HCEC 1CT (cell line): Measurements from ENCODE around the gene SLC4A1.
A peak's percentile ranks its signal among the peaks of the same experiment; 100 is the strongest.

Source experiments
- DNase-seq: peaks from one replicate; pipeline ENCODE4 v3.0.0-alpha.2; 2017

The SLC4A1 gene

DNA sequence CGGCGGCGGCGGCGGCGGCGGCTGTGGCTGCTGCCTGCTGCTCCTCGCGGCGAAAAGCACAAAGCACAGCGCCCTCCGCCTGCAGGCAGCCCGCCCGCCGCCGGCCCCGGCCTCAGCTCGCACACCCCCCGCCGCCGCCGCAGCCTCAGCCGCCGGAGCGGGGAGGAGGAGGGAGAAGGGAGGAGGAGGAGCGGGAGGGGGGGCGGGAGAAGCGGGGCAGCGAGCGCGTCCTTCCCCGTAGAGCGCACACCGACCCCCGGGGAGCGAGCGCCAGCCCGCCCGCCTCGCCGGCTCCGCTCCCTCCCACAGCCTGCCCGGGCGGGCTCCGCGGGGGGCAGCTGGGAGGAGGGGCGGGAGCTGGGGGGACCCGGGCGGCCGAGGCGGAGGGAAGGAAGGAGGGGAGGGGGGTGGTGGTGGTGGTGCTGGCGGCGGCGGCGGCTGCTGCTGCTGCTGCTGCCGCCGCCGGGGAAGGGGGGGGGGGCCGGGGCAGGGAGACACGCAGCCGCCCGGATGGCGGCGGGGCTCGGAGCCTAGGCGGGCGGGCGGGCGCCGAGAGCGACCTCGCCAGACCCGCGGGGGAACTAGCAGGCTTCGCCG, 48.2 kb downstream of the SLC4A1 start, which contains the start of gene UBTF:
Gene UBTF (minus strand): TSS at position 60 of the 597 bp plus-strand sequence. CDS start 1,446 bp downstream, outside the sequence.
- peak; percentile 67 for DNase-seq

DNA sequence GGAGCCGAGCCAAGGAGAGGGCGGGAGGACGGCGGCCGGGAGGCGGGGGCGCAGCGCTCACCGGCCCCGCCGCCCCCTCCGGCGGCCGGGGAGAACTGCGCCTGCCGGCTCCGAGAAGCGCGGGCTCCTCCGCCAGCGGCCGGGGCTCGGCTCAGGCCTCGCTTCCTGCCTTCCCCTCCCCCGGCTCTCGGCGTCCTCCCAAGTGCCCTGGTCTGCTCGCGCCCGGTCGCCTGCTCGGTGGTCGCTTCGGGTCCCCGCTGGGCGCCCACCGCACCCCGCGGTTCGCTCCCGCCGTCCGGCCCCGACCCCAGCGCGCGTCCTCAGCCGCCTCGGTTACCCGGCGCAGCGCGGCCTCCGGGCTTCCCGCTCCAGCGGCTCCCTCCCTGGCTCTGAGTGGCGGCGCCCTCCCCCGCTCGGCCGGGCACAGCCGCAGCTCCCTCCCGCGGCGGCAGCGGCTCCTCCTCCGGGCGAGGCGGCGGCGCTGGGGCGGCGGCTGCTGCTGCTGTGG, 48.8 kb downstream of the SLC4A1 start:
- peak; percentile 78 for DNase-seq

DNA sequence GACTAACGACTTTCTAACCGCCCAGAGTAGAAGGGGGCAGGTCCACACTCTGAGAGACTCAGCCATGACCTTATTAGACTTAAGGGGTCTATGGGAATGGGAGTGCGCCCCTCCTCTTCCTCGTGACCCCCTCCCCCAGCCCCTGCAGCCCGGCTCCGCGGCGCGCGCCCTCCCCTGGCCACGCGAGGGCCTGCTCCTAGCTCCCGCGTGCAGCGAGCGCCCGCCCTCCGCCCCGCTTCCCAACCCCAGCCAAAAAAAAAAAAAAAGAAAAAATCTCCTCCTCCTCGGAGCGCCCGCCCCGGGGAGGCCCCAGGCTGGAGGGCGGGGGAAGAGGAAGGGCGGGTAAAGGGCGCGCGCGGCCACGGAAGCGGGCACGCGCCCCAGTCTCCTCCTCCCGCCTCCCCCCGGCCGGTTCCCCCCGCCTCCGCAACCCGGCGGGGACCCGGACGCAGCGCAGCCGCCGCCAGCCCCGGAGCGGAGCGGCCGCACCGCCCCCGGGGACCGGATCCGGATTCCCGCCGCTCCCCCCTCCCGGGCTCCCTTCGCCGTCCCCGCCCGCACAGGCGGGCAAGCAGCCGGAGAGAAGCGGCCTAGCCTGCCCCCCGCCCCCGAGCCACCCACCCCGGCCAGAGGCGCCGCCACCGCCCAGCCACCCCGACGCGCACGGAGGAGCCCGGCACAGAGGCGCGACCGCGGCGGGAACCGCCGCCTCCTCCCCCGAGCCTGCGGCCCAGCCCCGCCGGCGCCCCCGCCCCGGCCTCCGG, 49.4 kb downstream of the SLC4A1 start:
- peak; percentile 88 for DNase-seq

DNA sequence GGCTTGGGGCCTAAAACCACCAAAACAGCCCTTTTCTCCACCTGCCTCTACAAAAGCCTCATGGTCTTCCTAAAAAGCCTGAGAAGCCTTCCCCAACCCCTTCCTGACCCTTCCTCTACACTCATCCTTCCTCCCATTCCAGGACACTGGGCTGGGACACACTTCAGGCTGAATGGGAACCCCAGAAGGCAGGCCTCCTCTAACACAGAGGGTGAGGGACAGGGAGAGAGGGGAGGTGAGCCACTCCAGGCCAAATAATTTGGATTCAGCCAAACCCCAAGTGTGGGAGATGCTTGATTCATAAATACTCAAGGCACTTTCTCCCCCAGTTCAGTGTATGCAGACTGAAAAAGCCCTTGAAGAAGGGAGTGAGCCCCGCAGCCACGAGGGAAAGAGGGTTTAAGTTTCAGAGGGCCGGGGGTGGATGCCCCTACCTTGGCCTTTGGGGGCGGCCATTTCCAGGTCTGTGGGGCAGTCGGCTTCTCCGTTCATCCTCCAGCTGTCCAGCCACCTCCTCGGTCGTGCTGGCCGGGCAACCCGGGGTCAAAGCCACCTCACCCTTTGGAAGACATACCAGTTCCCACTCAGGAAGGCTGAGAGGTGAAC, 50.1 kb downstream of the SLC4A1 start:
- no peak for DNase-seq

DNA sequence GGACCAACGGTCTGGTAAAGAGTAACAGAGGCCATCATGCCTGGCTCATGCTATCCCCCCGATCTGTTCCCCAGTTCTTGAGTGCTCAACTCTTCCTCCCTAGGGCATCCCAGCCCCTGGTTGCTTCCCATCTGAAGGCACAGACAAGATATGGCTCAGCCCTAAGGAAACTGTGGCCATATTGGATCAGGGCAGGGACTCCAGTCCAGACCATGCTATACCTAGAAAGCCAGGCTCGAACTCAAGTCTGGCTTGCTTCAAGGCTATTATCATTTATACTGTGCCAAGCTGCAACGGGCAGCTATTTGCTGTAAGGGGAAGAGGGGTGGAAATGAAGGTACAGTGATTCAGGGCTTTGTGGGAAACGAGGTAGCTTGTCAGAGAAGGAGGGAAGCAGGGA, 51.2 kb downstream of the SLC4A1 start:
- DNase-seq = no peak

DNA sequence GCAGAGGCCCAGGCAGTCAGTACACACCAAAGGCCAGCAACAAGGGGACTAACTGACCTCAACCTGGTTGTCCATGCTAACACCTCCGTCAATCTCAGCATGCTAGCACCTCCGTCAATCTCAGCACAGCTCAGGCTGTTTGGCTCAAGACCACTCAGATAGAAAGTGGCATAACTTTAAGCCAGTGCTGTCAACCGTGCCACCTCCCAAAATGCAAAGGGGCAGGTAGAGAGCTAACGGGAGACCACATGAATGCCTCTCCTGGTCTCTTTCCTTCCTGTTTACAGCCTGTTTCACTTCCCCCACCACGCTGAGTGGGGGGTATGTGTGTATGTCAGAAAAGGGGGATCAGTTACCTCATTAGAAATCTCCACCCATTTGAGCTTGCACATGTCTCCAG, 51.8 kb downstream of the SLC4A1 start:
- DNase-seq = no peak

DNA sequence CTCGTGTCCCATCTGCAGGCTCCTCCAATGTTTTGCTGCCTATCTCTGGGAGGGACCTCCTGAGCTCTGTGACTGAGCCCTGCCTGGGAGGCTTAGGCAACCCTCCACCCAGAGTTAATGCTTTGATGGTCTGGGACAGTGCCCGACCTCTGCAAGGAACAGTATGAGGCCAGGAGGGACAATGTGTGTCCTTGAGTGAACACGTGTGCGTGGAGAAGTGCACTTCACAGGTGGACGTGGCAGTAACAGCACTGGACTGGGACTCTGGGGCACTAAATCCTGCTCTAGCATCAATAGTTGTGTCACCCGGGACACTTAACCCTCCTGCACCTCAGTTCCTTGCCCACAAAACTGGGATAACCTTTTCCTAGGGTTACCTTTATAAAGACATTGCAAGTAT, 53.0 kb downstream of the SLC4A1 start:
- DNase-seq = no peak

DNA sequence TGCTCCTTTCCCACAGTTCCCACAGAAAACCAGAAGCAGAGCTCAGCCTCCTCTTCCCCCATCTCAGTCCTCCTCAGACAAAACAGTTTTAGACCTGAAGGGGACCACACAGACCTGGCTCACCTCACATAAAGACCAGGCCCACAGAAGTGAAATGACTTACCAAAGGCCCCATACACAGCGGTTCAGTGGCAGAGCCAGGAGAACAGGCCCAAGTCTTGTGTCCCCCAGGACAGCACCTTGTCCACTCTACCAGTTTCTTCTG, 53.8 kb downstream of the SLC4A1 start:
- no peak for DNase-seq

DNA sequence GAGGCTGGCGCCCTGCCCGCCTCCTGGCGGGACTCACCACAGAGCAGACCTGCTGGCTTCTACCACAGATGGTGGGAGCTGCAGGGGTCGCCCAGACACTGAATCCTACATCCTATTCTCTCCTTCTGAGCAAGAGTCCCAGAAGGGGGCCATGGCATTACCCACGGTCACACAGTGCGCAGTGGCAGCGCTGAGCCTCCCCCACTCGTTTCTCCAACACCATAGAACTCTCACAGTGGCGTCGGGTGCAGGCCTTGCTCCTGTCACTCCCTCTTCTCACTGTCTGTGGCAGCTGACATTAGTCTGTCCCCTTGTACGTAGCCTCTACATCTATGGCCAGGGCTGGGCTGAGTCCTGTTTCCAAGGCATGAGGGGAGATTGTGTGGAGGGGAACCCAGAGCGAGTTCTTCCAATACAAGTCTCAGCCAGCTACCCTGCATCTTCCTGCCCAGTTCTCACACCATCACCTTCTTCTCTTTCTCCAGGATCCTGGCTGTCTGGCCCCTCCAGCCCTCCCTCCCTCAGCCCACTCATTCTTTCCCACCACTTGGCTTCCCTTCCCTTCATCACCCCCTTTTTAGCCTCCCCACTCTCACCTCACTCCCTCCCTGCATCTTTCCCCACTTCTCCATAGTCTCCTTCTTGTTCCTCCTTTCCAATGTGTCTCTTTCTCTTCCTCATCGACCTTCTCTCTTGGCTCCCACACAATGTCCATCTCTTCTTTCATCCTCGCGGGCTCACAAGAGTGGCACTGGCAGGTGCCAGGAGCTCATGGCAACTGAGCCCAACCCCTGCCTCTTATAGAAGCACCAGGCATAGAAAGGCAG, 54.3 kb downstream of the SLC4A1 start:
- DNase-seq = no peak

DNA sequence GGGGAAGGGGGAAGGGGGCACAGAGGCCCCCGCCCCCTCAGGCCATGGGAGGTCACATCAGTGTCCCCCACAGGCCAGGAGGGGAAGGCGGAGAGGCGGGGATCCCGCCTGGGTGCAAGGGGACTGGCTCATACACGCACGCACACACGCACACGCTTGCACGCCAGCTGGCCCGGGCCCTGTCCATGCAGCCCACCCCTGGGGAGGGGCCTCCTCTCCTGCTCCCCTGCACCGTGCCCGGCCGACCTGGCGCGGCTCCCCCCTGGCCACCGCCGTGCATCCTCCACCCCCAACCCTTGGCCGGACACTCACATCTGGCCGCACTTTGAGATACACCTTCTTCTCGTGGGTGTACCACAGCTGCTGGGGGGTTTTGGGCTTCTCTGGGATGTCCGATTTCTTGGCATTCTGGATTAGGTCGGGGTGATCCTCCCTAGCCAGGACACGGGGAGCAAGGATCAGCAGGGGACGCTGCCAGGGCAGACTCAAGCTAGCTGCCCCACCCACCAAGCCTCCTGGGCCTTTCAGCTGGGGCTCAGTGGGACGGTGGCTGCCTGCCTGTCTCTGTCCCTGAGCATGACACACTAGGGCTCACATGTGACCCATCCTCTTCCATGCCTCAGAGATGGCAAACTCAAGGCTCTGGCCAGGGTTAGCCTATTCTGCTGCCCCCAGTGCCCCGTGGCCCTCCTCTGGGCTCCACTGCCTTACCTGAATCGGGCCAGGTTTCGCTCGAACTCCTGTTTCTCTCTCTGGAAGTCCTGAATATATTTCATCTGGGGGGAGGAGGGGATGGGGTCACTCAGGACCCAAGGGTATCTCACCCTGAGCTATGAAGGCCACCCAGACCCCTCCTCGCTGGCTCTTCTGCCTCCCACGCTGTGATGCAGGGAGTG, 55.2 kb downstream of the SLC4A1 start:
- no peak for DNase-seq

DNA sequence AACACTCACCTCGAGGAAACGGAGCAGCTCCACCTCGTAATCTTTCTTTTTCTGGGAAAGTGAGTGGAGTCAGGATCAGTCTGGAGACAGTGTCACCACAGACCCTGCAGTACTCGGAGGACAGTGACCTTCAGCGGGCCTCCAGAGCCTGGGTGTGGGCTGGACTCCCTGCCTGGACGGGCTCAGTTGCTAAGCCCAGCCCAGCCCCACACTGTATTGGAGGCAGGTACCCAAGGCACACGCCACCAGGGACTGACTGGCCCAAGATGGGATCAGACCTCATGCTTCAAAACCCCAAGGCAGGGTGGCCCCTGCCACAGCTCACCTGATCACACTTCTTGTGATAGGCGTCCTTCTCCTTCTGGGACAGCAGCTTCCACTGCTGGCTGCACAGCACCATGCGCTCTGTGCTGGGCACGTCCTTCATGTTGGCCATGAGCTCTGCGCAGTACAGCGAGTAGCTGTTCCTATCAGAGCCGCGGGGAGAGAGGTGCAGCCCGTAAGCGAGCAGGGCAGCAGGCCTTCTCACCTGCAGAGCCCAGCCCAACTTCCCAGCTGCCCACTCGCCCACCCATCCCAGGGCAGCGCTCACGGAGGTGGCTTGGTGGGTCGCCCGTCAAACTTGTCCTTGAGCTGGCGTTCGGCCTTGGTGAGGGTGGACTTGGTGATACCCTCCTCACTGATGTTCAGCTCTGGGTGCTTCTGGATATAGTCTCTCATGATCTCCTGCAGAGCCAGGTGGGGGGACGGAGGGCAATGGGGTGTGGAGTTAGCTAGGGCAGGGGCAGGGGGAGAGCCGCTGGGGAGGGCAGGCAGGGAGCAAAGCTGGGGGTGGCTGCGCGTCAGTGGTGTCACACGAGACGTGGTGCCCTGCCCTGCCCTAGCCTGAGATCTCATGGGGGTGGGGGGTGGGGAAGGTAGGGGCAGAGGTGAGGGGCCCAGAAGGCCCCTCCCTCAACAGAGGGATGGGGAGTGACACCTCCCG, 56.4 kb downstream of the SLC4A1 start:
- no peak for DNase-seq

DNA sequence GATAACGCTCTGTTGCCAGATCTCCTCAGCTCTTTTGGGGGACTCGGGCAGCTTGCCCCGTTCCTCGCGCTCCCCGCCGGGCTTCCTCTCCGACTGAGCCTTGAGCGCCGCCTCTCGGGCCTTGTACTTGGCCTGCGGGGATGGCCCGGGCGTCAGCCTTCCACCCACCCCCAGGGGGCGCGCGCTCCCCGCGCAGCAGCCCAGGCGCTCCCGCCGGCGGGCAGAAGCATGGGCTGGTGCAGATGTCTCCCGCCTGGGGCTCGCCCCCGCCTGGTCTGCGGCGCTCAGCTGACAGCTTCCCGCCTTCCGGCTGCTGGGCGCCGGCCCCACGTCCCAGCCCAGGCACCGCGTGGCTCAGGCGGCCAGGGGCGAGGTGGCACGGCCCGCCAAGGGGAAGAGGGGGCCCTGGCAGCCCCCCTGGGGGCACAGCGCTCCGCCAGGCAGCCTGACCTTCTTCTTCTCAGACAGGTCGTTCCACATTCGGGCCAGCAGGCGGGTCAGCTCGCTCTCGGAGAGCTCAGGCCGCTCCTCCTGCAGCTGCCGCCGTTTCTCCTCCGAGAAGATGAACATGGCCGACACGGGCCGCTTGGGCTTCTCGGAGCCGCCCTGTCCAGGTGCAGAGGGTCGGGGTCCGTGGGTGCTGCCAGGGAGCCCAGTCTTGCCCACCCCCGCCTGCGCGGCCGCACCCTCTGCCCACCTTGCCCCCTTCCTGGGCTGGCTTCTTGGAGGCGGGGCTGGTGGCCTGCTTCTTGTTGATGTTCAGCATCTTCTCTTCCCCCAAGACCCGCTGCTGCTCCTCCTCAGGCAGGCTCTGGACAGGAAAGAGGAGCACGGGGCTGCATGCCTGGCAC, 57.4 kb downstream of the SLC4A1 start:
- peak; percentile 85 for DNase-seq

DNA sequence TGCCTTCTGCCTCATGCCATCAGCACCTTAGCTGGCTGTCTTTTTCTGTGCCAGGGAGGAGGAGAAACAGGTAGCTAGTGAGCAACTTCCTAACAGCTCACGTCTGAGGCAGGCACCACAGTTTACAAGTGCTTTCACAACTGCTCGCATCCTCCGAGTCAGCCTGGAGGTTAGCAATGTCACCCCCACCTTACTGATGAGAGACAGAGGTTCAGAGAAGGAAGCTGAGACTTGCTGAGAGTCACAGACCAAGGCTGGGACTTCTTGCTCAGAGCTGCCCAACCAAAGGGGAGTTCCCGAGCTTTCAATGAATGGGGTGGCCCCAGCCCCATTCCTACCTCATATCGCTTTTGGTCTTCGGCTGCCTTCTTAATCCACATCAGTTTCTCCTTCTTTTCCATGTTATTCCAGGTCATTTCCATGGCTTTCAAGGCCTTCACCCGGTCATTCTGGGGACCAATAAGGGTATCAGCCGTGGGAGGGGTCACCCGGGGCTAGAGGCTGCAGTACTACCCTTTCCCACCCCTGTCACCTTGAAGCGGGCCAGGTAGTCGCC, 58.1 kb downstream of the SLC4A1 start:
- no peak for DNase-seq

DNA sequence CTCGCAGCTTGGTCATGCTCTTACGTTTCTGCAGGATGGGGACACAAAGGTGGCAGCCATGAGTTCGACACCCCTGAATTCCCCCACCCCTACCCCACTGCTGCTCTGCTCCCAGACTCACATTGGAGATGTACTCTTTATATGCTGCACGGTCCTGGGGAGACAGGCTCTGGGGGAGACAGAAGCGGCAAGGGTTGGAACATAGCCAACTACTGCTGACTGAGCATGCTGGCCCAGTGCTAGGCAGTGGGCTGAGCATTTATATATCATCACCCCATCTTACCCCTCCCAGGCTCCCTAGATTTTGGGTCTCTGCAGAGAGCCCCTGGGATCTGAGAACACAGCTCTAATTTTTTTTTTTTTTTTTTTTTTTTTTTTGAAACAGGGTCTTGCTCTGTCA, 60.2 kb downstream of the SLC4A1 start:
- DNase-seq = no peak

DNA sequence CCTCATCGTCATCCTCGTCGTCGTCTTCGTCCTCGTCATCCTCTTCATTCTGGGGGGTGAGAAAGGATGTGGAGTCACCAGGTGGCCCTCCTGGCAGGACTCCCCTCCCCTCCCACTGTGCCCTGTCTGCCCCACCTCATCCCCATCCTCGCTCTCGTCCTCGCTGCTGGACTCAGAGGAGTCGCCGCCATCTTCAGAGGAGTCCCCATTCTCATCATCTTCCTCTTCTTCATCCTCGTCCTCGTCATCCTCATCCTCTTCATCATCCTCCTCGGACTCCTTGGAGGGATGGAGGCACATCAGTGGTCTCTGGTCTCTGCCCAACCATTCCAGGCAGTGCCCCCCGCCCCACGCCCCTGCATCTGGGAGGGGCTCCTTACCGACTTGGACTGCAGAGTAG, 60.6 kb downstream of the SLC4A1 start:
- DNase-seq = no peak

DNA sequence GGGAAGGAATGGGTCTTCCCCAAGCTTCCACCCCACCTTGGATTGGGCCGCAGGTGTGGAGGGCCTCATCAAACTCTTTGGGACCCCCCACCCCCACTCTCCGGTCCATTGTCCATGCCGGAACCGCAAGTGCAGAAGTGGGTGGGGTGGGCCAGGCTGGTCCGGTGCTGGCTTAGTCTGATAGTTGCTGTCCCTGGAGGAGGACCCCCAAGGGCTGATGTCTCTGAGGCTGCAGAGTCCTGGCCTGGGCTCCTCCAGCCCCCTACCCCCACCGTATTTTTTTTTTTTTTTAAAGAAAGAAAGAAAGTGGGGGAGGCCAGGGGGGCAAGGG, 61.1 kb downstream of the SLC4A1 start:
- no peak for DNase-seq

DNA sequence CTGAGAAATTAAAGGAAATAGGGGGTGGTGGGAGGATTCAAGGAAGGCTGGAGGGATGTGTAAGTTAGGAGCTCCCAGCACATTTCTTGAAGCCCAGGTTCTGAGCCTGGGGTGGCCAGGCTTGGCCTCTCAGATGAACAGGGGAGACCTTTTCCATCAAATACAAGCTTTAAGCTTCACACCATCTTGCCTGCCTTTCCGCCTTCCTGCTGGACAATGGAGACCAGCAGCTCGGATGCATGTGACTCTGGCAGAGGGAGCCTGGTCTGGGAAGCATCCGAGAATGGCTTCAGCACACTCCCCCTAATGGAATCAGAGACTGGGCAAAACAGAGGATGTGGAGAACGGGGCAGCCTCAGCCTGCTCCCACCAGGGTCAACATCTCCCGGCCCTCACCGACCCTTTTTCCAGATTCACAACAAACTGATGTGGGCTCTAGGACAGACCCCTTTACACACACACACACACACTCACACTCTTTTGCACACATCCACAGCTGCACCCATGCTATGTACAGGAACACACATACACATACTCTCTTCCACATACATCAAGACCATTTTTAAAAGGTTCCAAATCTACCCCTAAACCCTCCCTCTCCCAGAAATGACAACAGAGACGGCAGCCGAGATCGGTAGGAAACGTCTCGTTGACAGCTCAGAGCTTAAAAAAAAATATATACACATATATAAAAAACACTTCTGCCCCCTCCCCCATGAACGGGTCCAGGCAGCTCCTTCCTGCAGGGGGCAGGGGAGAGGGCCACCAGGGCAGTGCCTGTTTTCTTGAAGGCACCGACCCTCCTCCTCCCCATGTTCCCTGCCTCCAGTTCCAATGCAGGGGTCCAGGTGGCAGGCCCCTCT, 61.7 kb downstream of the SLC4A1 start:
- DNase-seq = no peak

DNA sequence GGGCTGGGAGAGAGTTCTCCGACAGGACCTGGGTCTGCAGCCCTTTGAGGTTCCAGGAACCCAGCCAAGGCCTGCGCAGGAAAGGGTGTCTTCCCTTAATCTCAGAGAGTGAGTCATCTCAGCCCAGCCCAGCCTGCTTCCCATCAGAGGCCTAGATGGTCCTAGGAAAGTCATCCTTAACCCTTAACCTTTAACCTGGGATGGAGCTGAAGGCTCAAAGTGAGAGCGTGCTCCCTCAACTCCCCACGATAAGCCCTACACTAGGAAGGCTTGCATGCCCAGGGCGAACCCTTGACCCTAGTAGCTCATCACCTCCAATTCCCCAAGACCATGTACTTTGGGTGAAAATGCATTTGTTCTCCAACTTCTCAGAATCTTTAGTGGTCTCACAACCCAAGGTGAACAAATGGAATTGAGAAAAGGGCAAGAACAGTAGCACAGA, 63.5 kb downstream of the SLC4A1 start:
- peak; percentile 72 for DNase-seq
